ENCODE data around the gene NXPE4. TPM values are rescaled to one million over a fixed set of nuclear protein-coding genes. Genes with fewer than 3 reads are reported as not detected.
"Not testable (repeated sequence)": the region's sequence is repeated elsewhere in the genome, so short reads cannot be mapped to it uniquely, and the experiment has no call there.

NXPE4 gene
- total RNA-seq, result not detected
- not detected for polyA plus RNA-seq
- long read RNA-seq, donor 1, result 0 reads
- long read RNA-seq, donor 2, result 0 reads
- long read RNA-seq, donor 3, result 0 reads
- long read RNA-seq, donor 4, result 0 reads
- long read RNA-seq, donor 5, result 0 reads

GRCh38 chr11:114595571-114595970 lies at the start of gene NXPE4:
TSS of gene NXPE4 (minus strand) at chr11:114595786. CDS start at chr11:114594759, 1,027 bp downstream.
- Histone ChIP-seq H3K9ac (ENCODE audit: insufficient read depth in 1 of 2, low read length in 2 of 2) (no peak within 1 kb of the TSS), H3K36me3 (ENCODE audit: control insufficient read depth in 4 of 4, insufficient read depth in 4 of 4, low read length in 4 of 4) (no peaks in the 10 kb centered on the region), H3K4me3 (no peak within 1 kb of the TSS), H3K27ac (ENCODE audit: low read depth in 1 of 2, low read length in 1 of 2) (no peak within 1 kb of the TSS), H3K9me3 (ENCODE audit: control insufficient read depth in 4 of 4, insufficient read depth in 3 of 4, low read length in 3 of 4) (no peaks in the 10 kb centered on the region), H3K4me1 (ENCODE audit: control insufficient read depth in 5 of 5, insufficient read depth in 5 of 5, low read length in 5 of 5) (no peaks in the 10 kb centered on the region), H3K27me3 (ENCODE audit: control insufficient read depth in 3 of 3, insufficient read depth in 3 of 3, low read length in 2 of 3) (no peaks in the 10 kb centered on the region)
- no peak for ATAC-seq (ENCODE audit: insufficient read depth, low FRiP score)
- 73 to 74% methylated on average over 2 of the region's 2 CpGs for WGBS, 2 donors
- TF ChIP-seq, protein P1, sequence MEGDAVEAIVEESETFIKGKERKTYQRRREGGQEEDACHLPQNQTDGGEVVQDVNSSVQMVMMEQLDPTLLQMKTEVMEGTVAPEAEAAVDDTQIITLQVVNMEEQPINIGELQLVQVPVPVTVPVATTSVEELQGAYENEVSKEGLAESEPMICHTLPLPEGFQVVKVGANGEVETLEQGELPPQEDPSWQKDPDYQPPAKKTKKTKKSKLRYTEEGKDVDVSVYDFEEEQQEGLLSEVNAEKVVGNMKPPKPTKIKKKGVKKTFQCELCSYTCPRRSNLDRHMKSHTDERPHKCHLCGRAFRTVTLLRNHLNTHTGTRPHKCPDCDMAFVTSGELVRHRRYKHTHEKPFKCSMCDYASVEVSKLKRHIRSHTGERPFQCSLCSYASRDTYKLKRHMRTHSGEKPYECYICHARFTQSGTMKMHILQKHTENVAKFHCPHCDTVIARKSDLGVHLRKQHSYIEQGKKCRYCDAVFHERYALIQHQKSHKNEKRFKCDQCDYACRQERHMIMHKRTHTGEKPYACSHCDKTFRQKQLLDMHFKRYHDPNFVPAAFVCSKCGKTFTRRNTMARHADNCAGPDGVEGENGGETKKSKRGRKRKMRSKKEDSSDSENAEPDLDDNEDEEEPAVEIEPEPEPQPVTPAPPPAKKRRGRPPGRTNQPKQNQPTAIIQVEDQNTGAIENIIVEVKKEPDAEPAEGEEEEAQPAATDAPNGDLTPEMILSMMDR (IDR thresholded peaks at IDR 0.05; ENCODE audit: control extremely low read depth, extremely low read depth), result no peak
- DNase-seq, result no peak

GRCh38 chr11:114639440-114639839 lies 43.9 kb upstream of the NXPE4 start:
- 95 to 97% methylated on average over 6 of the region's 6 CpGs for WGBS, 2 donors
- H3K9ac ChIP-seq (ENCODE audit: insufficient read depth in 1 of 2, low read length in 2 of 2); H3K4me1 ChIP-seq (ENCODE audit: control insufficient read depth in 5 of 5, insufficient read depth in 5 of 5, low read length in 5 of 5); DNase-seq; H3K27me3 ChIP-seq (ENCODE audit: control insufficient read depth in 3 of 3, insufficient read depth in 3 of 3, low read length in 2 of 3); ATAC-seq (ENCODE audit: insufficient read depth, low FRiP score); H3K9me3 ChIP-seq (ENCODE audit: control insufficient read depth in 4 of 4, insufficient read depth in 3 of 4, low read length in 3 of 4); H3K4me3 ChIP-seq; H3K27ac ChIP-seq (ENCODE audit: low read depth in 1 of 2, low read length in 1 of 2); H3K36me3 ChIP-seq (ENCODE audit: control insufficient read depth in 4 of 4, insufficient read depth in 4 of 4, low read length in 4 of 4): not testable (repeated sequence)

- not testable (repeated sequence) for DNase-seq; ATAC-seq (ENCODE audit: insufficient read depth, low FRiP score); H3K27ac ChIP-seq (ENCODE audit: low read depth in 1 of 2, low read length in 1 of 2); H3K27me3 ChIP-seq (ENCODE audit: control insufficient read depth in 3 of 3, insufficient read depth in 3 of 3, low read length in 2 of 3); H3K9ac ChIP-seq (ENCODE audit: insufficient read depth in 1 of 2, low read length in 2 of 2); H3K4me3 ChIP-seq; H3K9me3 ChIP-seq (ENCODE audit: control insufficient read depth in 4 of 4, insufficient read depth in 3 of 4, low read length in 3 of 4); H3K4me1 ChIP-seq (ENCODE audit: control insufficient read depth in 5 of 5, insufficient read depth in 5 of 5, low read length in 5 of 5); H3K36me3 ChIP-seq (ENCODE audit: control insufficient read depth in 4 of 4, insufficient read depth in 4 of 4, low read length in 4 of 4)
- WGBS, 2 donors, result 90% methylated on average over 13 of the region's 13 CpGs
Measured at GRCh38 chr11:114631445-114631965, 35.9 kb upstream of the NXPE4 start.

DNA sequence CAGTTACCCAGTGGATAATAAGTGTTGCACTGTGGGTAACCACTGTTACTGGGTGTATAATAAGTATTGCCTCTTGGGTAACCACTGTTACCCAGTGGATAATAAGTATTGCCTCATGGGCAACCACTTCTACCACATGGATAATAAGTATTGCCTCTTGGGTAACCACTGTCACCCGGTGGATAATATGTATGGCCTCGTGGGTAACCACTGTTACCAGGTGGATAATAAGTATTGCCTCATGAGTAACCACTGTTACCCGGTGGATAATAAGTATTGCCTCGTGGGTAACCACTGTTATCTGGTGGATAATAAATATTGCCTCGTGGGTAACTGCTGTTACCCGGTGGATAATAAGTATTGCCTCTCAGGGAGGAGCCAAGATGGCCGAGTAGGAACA lies 29.7 kb upstream of the NXPE4 start:
- H3K4me1 ChIP-seq (ENCODE audit: control insufficient read depth in 5 of 5, insufficient read depth in 5 of 5, low read length in 5 of 5), result no peaks in the 10 kb centered on the region
- DNase-seq, result no peak
- 87 to 88% methylated on average over 7 of the region's 7 CpGs for WGBS, 2 donors
- H3K27ac ChIP-seq (ENCODE audit: low read depth in 1 of 2, low read length in 1 of 2), result no peak overlapping the region
- no peak overlapping the region for H3K4me3 ChIP-seq
- no peak overlapping the region for H3K9ac ChIP-seq (ENCODE audit: insufficient read depth in 1 of 2, low read length in 2 of 2)
- no peaks in the 10 kb centered on the region for H3K27me3 ChIP-seq (ENCODE audit: control insufficient read depth in 3 of 3, insufficient read depth in 3 of 3, low read length in 2 of 3)
- no peaks in the 10 kb centered on the region for H3K36me3 ChIP-seq (ENCODE audit: control insufficient read depth in 4 of 4, insufficient read depth in 4 of 4, low read length in 4 of 4)
- no peak for ATAC-seq (ENCODE audit: insufficient read depth, low FRiP score)
- TF ChIP-seq, protein P1 (IDR thresholded peaks at IDR 0.05; ENCODE audit: control extremely low read depth, extremely low read depth), result no peak
- peaks cover 0 to 11% (median 0%) of the 10 kb centered on the region in 4 donors for H3K9me3 ChIP-seq (ENCODE audit: control insufficient read depth in 4 of 4, insufficient read depth in 3 of 4, low read length in 3 of 4)
